Liver (tissue), 2 donors: Measurements from ENCODE around the gene ACP7.

ENCODE experiments used
- CTCF ChIP-seq: fragments of 150-350 bp; IDR thresholded peaks from 2 replicates; pipeline ENCODE4 v1.5.1; 2017; ENCODE audit warnings: improper control_type of control experiment, low read depth, low read length; ENCODE audit not compliant: missing input control
- FOXA2 ChIP-seq: IDR thresholded peaks from 2 replicates; pipeline ENCODE4 v1.6.1; 2016; ENCODE audit warnings: antibody characterized with exemption
- REST ChIP-seq: IDR thresholded peaks from 2 replicates; pipeline ENCODE4 v1.6.1; 2016; ENCODE audit warnings: antibody characterized with exemption, mild to moderate bottlenecking
- donor health status: healthy.

DNA sequence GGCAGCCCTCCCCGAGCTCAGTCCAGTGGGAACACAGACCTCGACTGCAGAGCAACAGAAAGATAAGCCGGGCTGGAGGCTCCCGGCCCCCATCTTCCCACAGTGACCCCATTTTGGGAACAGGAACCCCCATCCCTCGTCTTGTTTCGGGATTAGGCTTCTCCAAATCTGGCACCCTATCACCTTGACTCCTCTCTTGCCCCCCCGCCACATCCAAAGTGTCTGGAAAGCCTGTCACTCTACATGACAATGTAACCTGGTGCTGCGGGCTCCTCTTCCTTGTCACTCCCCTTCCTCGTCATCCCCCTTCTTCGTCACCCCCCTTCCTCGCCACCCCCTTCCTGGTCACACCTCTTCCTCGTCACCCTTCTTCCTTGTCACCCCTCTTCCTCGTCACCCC is 51.5 kb downstream of the ACP7 start:
- no peak for TF ChIP-seq CTCF
- TF ChIP-seq FOXA2, result no peak
- no peak for TF ChIP-seq REST
